ENCODE measurements around the gene PCTP.

The PCTP gene

GRCh38 chr17:55812323-55812722, 61.5 kb downstream of the PCTP start:
- DNase-seq, result no peak

GRCh38 chr17:55813944-55814343, 63.1 kb downstream of the PCTP start:
- no peak for DNase-seq

DNA sequence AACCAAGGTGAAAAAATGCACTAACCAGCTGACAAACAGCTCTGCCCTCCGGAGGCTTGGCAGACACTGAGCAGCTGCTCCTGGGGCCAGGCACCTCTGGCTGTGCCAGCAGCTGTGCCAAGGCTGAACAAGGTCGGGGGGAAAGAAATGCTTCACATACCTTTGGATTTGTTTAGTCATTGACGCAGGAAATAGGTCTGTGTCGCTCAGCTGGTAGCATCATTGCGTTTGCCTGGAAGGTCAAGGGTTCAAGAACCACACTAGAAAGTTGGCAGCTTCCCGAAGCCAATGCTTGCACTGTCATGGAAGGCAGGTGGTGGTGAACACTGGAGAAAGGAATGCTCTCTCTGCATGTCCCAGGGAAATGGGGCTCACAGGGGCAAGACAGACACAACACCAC, 63.5 kb downstream of the PCTP start:
- DNase-seq, result no peak

DNA sequence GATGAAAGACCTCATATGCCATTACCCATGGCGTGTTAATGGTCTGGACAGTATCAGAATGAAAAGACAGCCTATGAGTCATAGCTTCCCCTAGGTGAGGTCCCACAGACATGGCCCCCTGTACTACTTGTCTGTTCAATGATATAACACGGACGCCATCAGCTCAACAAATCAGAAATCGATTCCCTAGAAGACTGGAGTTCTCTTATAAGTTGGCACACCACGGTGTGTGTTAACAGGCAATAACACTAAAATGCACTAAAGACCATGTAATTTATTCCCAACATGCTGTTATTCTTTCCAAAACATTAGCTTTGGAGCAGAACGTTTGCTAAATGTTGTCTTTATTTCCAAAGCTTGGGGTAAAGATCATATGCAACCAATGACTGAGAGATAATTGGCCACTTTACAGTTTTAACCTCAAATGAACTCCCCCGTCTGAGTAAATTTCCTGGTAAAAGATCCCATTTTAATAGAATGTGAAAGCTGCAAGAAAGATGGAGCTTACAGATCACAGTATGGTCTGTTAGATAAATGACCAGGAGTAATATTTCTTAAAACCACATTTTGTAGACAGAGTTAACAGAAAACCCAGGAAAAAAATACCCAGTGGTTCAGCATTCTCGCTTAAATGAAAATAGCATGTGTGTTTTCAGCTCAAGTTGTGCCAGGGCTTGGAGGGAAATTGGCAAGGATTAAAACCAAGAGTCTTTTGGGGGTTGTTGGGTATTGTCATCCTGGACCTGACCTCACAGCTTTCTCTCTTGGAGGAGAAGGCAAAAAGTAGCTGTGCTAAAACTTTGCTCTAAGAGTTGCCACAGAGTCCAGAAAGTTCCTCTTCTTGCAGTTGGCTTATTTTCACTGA, 65.9 kb downstream of the PCTP start:
- no peak for DNase-seq

DNA sequence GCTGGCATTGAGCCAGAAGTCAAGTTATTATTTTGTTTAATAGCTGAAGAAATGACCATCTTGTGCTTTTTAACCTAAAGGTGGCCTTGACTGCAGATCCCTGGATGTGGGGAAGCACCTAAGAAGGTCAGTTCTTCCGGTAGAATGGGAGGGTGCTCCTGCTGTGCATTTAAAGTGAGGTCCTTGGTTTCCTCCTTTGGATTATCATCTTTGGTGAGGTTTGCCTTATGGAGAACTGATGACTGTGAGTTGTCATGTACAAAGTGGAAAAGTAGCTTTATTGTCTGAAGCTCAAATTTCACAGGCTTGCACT, 66.5 kb downstream of the PCTP start:
- DNase-seq, result no peak

GRCh38 chr17:55818026-55818425, 67.2 kb downstream of the PCTP start:
- DNase-seq, result no peak

GRCh38 chr17:55818451-55819375, 67.9 kb downstream of the PCTP start:
- no peak for DNase-seq

- no peak for DNase-seq
These were observed 69.8 kb downstream of the PCTP start for GRCh38 chr17:55820675-55821074.

DNA sequence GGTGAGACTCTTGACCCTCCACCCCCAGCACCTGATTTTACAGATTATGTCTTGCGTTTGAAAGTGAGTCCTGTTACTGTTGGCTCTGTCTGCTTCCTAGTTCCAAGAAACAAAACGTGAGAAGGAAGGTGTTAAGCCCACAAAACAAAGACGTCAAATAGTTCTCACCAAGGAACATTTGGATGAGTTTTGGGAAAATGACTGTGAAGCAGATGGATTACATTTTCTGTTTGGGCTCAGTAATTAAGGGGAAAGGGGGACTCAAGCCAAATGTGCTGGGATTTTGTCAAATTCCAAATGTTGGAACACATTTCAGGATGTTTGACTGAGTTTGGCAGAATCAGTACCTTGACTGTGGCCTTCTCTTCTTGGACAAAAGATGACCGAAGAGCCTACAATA, 71.2 kb downstream of the PCTP start:
- no peak for DNase-seq

GRCh38 chr17:55825213-55825612, 74.4 kb downstream of the PCTP start:
- no peak for DNase-seq
